ENCODE data around the gene TTLL10.

TTLL10 gene

DNA sequence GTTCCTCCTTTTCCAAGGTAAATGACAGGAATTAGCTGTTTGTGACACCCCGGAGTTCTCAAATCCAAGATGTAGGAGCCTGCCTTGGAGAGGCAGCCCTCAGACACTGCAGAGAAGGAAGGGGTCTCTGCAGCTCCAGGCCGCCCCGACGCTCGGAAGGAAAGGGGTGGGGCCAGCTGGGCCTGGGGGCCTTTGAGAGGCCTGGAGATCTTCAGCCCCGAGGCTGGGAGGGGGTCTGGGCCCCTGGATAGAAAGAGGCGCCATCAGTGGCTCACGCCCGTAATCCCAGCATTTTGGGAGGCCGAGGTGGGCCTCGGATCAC lies 33.9 kb downstream of the TTLL10 start:
- DNase-seq (ENCODE audit: low spot score), result no peak

DNA sequence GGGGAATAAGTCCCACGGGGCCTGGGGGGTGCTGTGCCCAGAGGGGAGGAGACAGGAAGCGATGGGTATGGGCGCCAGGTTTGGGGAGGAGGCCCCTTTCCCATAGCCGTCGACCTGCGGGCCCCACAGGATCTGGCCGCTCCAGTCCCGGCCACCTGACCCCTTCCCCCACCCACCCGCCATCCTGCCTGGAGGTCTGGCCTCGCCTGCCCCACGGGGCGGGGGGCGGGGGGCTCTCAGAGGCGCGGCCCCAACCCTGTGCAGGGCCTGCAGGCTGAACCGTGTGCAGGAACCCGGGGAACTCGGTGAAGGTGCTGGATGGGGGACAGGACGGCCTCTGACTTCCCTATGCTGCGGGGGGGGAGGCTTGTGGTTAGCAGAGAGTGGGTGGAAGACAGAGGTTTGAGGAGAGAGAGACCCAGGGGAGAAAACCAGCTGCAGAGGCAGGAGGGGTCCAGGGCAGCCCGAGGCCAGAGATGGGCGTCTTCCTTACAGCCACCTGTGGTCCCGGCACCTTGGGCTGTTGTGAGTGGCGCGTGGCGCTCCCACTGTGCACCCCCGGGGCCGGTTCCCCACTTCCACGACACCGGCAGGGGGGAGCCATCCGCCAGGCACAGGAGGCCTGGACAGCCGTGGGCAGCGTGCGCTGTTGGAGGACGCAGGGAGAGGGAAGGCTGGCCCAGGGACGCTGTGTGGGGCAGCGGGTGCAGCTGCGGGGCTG lies 35.2 kb downstream of the TTLL10 start:
- no peak for DNase-seq (ENCODE audit: low spot score)

DNA sequence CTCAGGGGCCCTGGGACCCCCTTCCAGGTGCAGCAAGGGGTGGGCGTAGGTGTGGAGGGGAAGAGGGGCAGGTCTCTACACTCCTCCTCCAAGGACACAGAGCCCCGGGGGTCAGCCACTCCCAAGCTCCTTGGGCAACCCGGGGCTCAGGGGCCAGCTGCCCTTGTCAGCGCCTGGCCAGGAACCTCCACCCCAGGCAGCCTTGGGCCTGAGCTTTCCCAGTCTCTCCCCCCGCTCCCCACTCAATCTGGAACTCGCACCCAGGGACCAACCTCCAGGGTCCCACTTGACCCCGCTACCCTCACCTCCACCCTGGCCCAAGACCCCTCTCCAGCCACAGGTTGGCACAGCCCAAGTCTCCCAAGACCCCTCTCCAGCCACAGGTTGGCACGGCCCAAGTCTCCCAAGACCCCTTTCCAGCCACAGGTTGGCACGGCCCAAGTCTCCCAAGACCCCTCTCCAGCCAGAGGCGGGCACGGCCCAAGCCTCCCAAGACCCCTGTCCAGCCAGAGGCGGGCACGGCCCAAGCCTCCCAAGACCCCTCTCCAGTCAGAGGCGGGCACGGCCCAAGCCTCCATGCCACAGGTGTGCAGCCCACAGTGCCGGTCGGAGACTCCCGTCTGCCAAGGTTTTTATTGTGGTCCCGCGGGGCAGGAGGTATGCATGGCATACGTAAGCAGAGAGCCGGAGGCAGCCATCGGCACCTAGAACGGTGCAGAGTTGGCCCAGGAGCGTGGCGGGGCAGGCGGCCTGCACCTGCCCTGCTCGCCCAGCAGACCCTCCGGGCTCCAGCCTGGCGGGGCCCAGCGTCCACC lies 37.3 kb downstream of the TTLL10 start:
- no peak for DNase-seq (ENCODE audit: low spot score)

DNA sequence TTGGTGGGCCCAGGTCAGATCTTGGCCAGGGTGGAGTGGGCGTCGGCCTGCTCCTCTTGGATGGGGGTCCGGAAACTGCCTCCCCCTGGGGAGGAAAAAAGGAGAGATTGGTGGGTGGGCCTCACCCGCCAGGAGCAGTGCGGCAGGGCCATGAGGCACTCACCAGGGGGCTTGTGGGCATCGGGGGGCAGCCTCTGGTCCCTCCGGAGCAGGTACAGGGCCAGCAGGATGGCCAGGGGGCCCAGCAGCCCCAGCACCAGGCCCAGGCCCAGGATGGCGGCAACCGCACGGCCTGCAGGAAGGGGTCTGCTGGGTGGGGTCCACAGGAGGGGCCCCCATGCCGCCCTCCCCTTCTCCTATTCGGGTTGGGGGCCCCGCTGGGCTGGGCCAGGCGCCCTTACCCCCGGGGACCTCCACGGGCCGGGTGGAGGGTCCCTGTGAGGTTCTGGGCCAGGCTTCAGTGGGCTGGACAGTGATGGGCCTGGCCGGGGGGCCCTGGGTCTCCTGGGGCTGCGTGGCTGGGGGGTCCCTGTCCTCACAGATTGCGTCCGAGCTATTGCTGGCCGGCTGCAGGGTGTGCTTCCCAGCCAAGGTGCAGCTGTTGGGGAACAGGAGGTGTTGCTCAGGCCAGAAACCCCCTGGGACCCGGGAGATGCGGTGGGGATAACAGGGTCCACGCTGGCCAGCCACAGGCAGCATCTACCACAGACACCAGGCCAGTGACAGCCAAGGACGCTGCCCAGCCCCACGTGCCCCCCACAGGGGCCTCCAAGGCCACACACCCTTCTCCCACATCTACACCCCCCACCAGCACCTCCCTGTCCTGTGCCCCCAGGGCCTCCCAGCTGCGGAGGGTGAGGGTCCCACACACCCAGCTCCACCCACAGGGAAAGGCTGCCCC lies 38.1 kb downstream of the TTLL10 start:
- no peak for DNase-seq (ENCODE audit: low spot score)

DNA sequence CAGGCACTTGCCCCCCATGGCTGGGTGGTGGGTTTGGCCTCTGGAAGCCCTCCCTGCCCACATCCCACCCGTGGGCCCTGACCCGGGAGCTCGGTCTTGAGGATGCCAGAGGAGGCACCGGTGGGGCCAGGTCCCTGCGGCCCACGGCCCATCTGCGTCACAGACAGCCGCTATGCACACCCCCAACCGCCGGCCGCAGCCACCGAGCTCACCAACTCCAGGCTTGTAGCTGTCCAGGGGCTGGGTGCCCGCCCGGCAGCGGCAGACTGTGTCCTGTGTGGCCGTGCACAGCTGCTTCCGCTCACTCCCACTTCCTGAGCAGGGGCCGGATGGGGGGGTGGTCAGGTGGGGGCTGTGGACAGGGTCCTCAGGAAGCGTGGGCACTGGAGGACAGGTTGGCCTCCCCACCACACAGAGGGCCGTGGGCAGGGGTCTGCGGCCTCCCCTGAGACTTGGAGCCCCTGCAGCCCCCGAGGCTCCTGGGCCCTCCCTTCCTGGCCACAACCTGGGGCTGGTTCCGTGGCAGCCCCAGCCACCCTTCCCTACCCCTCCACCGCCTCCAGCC lies 39.2 kb downstream of the TTLL10 start:
- DNase-seq (ENCODE audit: low spot score), result no peak

DNA sequence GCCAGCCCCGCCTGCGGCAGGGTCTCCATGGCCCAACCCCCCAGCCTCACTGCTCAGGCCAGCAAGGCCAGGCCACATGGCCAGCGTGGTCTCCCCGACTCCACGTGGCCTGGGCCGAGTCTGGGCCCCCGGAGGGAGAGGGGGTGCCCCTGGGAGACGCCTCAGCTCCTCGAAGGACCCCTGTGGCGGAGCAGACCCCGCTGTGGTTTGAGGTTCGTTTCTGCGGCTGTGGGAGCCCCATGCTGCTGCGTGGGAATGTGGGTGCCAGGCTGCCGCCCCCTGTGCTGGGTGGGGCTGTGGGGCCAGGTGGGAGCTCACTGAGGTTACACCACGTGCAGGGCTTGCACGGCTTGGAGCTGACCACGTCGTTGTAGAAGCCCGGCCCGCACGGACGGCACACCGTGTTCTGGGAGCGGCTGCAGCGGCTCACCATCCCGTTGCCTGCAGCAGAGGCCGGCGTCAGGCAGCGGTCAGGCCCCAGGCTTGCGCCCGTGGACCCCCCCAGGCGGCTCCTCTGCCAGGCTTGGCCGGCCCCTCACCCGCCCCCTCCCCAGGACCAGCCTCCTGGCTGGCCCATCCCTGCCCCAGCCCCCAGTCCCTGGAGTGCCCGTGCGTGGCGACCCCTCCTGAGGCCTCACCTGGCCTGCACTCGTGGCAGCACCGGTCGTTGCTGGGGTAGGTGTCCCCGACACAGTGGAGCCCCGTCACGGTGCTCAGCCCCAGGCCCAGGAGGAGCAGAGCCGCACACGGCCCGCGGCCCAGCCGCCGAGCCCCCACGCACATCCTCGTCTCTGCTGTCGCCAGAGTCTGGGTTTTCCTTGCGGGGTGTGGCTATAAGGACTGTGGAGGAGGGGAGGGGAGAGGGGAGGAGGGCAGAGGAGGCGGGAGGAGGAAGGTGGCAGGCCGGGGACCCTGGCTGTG lies 39.9 kb downstream of the TTLL10 start, which contains the start of gene TNFRSF4:
TSS of gene TNFRSF4 (minus strand) at position 809 of the 921 bp plus-strand sequence. CDS start at position 783, 26 bp downstream.
- no peak for DNase-seq (ENCODE audit: low spot score)

DNA sequence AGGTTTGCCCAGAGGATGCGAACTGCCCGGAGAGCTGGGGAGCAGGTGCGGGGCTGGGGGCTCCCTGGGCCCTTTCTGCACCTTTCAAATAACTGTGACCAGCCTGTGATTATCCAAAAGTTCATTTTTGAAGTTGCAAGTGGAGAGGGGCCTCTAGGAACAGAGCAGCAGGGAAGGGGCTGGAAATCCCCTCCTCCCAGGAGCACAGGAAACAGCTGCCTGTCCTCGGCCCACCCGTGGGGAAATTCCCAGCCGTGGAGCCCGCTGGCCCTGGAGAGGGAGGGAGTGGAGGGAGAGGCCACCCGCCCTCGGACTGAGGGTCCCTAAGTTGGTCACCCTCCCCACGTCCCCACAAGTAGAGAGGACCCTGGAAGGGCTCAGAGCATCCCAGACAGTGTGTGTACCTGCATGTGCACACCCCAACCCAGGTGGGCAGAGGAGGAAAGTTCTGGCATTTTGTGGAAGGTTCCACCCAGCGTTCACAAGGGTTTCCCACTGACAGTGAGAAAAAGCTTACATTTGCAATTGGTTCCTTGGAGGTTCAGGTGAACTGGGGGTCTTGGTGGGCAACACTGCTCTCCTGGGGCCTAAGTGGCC lies 41.5 kb downstream of the TTLL10 start:
- DNase-seq (ENCODE audit: low spot score), result no peak

DNA sequence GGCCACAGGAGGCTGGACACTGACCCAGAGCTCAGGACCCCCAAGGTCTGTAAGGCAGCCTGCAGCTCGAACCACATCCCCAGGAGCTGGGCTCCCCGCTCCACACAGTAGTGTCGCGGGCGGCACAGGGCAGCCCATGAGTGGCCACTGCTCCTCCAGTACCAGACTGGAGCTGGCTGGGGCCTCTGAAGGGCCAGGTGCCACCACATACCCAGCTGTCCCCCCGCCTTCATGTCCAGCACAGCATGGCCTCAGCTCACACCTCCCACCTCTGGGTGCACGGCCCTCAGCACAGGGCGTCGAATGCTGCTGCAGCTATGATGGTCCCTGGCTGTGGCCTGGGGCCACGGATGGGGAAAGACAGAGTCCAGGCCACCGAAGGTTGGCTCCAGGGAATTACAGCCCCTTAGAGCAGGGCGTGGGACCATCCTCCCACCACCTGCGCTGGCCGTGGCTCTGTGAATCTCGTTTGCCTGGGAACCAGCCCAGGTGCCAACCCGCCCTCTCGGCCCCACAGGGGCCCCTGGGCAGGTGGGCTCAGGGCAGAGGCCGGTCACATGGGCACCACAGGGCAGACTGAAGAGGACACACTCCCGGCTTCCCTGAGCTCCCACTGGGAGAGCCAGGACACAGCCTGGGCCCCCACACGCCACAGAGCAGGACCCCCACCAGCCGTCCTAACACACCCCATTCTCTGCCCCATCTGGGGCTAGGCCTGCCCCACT lies 42.4 kb downstream of the TTLL10 start:
- DNase-seq (ENCODE audit: low spot score), result no peak

DNA sequence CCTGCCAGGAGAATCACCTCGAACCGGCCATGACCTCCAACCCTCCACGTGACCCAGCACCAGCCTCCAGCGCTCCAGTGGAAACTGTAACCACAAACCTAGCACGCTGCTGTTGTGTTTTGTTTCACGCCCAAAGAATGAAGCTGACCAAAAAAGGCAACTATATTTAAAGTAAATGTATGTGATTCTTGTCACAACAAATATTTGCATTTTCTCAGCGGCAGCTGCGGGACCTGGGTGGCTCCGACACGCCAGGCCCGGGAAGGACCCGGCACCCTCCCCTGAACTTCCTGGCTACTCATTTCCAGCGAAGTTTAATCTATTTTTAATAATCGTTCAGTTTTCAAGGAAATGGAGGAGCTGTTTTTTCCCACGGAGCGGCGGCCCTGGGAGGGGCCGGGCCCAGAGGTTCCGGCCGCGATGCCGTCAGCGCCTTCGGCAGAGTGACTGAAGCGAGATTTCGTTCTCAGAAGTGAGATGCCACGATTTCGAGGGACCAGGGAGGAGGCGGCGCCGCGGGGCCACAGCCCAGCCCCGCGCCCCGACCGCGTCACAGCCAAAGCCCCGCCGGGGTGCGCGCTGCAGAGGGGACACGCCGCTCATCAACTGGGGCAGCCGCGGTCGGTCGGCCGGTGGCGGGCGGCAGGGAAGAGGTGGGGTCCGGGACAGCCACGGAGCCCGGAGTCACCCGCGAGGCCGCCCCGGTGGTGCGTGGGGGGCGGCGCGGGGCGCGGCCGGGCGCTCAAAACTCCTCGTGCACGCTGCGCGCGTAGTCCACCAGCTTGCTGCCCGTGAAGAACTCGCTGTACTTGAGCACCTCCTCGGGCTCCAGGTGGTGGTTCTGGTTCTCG lies 43.3 kb downstream of the TTLL10 start:
- DNase-seq (ENCODE audit: low spot score), result no peak

DNA sequence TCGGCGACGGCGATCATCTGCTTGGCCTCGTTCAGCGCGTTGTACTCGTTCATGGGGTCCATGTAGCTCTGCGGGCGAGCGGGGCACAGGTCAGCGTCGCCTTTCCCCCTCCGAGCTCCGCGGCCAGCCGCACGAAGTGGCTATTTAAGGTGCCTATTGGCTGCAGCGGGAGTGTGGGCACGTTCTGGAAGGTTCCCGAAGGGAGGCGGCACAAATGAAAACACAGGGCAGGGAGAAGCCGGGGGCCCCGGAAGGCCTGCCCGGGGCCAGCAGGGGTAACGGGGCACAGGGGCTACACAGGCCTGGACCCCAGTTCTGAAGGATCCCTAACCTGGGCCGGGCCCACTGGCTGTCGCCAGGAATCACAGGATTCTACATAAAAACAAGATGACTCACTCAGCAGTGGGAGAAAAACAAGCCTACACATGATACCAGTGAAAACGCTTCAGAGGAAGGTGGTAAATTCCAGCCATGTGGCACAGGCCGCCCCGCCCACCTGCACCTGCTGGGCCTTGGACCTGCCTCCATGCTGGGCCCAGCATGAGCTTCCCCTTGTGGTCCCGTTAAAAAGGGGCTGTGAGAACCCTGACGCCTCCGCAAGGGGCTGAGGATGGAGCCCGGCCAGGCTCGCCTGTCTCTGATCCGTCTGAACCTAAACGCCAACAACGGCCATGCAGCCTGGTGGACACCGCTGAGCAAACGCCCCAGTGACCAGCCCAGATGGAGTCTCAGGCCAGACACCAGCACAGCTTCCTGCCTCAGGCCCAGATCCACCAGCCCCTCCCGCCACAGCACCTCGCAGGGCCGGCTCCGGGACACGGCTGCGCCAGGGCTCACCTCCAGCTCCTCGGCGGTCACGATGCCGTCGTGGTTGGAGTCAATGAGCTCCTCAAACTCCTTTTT lies 44.2 kb downstream of the TTLL10 start:
- no peak for DNase-seq (ENCODE audit: low spot score)

DNA sequence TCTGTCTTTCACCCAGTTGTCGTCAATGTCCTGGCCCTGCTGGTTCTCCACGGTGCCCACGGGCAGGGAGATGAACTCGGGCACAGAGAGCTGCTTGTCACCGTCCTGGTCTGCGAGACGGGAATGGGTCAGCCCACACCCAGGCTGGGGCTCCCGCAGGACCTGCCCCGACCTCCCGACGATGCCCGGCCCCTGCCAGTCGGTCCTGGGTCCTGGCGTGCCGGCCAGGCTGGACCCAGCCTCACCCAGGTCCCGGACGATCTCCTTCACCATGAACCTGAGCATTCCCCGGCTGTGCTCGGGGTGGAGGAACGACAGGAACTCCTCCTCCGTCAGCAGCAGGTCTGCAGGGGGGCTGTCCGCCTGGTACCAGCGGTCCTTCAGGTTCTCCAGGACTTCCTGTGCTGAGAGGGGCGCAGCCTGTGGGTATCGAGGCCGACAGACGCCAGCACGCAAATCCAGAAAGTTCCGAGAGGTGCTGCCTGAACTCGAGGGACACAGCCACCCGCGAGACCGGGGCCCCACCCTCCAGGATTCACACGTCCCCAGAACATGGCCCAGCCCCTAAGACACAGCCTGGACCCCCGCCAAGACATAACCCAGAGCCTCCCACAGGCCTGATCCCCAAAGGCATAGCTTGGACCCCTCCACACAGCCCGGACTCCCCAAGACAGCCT lies 45.0 kb downstream of the TTLL10 start:
- DNase-seq (ENCODE audit: low spot score), result no peak

DNA sequence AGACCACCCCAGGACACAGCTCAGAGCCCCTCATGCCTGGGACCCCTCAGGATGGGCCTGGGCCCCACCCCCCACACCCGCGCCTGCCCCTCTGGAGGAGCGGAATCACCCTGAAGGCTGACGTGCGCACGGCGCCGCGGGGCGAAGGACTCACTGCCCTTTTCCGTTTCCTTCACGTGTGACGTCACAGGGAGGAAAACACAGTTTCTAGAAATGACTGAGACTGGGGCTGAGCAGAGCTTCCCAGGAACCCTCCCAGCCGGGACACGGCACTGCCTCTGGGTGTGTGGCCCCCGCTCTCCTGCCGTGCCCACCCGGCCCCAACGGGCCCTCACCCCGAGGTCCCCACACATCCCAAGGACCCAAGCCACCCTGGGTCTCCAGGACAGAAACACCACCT lies 45.7 kb downstream of the TTLL10 start:
- no peak for DNase-seq (ENCODE audit: low spot score)

DNA sequence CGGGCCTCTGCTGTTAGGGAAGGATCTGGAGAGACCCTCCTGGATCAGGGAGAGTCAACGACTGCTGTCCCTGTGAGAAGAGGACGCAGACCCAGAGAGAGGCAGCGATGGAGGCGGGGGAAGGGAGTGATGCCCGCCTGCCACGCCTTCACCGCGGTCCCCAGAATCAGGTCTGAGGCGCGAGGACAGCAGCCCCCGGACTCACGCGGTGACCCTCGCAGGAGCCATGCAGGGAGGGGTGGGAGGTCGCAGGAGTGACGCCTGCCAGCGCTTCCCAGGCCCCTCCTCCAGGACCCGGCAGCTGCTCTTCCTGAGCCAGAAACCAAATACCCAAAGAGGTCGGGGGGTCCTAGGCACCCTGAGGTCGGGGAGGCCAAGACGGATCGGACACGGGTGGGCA lies 46.5 kb downstream of the TTLL10 start:
- no peak for DNase-seq (ENCODE audit: low spot score)

DNA sequence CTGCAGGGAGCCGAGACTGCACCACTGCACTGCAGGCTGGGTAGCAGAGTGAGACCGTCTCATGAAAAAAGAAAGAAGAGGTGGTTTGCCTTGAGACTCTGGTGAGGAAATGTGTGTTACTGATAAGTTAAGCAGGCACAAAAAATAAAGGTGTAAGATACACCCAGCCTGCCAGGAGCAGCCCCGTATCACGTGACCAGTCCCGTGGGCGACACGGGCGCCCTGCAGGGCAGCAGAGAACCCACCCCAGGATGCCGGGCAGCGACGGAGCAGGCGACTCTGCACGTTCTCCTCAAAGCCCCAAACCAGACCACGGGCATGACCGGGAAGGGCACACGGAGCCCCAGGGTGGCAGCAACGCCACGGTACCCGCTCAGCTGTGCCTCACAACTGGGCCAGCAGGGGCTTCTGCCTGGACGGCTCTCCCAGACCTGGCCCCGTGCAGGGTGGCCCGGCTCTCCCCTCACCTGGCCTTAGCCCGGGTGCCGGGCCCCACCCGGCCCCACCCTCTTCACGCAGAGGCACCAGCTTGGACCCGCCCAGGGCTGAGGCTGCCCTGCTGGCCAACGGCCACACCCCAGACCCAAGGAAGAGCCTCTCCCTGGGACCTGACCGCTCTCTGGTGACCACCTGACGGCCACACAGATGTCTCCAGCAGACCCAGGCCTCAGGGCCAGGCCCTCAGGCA lies 48.4 kb downstream of the TTLL10 start:
- no peak for DNase-seq (ENCODE audit: low spot score)

DNA sequence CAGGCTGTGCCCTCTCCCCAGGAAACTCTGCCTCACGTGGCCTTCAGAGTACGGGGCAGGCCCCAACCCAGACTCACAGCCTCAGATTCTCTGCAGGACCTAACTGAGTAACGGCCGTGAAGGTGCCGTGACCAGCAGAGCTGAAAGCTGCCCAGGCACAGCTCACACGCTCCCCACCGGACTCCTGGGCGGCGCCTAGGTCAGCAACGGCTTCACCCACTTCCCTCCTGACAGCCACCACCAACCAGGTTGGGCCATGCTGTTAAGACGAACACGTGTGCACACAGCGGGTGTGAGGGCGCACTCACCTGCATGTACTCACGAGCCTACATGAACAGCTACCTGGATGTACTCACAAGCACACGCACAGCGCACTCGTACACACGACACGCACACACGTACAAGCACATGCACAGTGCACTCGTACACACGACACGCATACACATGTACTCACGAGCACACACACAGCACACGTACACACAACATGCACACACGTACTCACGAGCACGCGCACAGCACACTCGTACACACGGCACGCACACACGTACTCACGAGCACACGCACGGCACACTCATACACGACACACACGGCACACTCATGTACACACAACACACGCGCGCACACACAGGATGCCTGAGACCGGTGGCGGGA lies 49.0 kb downstream of the TTLL10 start:
- DNase-seq (ENCODE audit: low spot score), result no peak

DNA sequence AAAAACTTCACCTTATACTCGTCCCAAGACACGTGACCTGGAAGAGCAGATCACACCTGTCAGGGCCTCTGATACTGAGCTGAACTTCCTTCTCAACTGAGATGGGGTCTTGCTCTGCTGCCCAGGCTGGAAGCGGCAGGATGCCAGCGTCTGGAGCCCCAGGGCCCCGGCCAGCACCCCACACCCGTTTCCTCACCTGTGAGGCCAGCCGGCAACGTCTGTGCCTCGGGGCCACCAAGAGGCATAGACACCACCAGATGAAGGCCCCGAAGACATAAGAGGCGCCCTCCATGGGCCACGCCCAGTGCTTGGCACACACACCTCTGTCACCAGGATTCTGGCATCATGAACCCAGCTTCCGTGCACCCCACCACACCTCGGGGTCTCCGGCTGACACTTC lies 49.6 kb downstream of the TTLL10 start:
- no peak for DNase-seq (ENCODE audit: low spot score)
